ENCODE data around the gene CD93.

The CD93 gene

GRCh38 chr20:23081263-23081819, 4.8 kb downstream of the CD93 start:
- DNase-seq, result no peak

DNA sequence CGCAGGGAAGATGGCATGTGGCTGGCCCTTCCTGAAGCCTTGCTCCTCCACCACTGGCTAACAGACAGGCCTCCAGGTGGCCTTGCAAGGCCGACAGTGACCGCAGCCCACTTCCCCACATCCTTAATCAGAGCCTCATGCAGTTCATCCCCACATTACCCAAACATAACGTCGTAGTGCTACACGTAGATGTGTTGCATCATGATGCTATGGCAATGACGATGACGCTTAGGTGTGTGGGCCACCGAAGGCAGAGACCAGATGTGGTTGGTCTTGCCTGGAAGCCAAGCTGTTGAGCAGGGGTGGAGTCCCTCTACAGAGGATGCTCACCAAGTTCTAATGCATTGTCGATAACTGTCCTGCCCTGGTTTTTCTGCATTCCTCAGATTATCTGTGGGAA, 5.6 kb downstream of the CD93 start:
- DNase-seq, result no peak

DNA sequence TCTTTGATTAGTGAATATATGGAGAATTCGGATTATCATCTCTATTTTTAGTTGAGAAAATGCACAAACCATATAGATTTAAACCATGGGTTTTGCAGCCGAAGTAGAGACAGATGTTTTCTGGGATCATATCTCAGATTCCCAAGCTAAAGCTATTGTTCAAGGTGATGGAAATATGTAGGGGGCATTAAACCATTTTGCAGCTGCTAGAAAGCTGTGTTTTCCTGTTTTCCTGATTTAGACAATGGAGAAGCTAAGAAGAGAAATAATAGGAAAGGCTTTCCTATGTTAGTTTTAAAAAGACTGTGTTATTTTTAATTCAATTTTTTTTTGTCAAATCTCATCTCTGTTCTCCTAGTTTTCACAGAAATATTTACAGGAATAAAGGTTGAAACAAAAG, 6.2 kb downstream of the CD93 start:
- DNase-seq, result no peak

- DNase-seq, result no peak
Observed at GRCh38 chr20:23079016-23079351, 7.1 kb downstream of the CD93 start.

DNA sequence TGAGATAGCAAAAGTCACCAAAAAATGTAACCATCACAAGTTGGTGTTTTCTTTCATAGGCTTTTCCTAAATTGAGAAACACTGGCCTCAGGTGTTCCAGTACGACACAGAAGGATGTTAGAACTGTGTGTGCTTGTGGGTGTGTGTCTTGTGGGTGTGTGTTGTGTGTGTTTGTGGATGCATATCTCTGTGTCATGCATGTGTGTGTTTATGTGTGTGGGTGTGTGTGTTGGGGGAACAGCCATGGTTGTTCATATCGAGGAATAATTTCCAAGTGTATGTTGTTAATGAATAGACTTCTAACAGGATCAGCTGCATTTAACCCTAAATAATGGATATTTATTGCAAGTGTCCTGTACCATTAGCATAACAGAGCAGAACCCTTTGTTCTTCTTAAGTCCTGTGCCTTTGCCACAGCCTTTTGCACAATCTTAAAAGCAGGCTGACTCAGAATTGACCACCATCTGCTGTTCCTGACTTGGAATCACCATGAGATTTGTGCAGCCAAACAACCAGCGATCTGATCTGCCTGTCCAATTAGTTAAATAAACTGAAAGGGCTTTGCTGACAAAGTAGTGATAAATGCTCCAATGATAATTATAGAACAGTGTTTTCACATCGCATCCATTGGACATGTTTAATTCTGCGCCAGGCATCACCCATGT, 7.6 kb downstream of the CD93 start:
- DNase-seq, result no peak

- no peak for DNase-seq
Observed at GRCh38 chr20:23077277-23077676, 8.8 kb downstream of the CD93 start.

- no peak for DNase-seq
Observed at GRCh38 chr20:23074052-23074451, 12.1 kb downstream of the CD93 start.

DNA sequence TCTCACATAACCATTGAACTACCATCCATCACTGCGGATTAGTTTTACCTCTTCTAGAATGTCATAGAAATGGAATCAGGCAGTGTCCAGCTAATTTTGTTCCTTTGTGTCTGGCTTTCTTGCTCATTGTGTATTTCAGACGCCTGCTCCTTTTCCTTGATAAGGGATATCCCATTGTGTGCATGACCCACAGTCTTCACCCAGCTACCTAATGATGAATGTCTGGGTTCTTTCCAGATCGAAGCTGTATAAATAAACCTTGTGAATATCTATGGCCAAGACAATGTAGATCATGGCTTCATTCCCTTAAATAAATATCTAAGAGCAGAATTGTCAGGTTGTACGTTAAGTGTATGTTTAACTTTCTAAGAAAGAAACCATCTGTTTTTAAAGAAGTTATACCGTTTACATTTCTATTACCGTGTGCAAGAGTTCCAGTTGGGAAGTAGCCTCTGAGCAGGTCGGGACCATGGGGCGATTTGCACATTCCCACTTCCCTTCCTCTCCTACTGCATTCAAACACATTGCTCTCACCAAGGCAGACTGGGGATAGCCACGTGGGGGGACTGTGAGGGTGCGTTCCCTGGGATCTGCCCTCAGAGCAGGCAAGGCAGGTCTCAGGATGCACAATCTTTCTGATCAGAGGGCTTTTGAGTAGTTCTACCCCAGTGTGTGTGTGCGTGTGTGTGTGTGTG, 13.1 kb downstream of the CD93 start:
- DNase-seq, result no peak

GRCh38 chr20:23071996-23072395, 14.1 kb downstream of the CD93 start:
- no peak for DNase-seq

- DNase-seq, result no peak
Observed at GRCh38 chr20:23071398-23071797, 14.7 kb downstream of the CD93 start.

GRCh38 chr20:23069108-23069507, 17.0 kb downstream of the CD93 start:
- no peak for DNase-seq

GRCh38 chr20:23068283-23068682, 17.8 kb downstream of the CD93 start:
- DNase-seq, result no peak

DNA sequence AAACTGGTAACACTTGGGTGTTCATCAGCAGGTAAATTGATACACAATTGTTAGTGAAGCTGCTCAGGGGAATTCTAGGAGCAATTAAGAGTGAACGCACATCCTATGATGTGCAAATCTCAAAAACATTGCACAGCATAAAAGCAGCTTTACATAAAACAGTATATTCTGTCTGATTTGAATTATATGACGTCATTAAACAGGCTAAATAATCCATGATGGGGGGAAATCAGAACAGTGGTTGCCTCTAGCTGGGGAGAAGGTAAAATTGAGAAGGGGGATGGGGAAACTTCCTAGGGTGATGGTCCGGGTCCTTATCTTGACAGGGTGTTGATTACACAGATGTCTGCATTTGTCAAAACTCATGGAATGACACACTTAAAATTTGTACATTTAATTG, 19.4 kb downstream of the CD93 start:
- no peak for DNase-seq

DNA sequence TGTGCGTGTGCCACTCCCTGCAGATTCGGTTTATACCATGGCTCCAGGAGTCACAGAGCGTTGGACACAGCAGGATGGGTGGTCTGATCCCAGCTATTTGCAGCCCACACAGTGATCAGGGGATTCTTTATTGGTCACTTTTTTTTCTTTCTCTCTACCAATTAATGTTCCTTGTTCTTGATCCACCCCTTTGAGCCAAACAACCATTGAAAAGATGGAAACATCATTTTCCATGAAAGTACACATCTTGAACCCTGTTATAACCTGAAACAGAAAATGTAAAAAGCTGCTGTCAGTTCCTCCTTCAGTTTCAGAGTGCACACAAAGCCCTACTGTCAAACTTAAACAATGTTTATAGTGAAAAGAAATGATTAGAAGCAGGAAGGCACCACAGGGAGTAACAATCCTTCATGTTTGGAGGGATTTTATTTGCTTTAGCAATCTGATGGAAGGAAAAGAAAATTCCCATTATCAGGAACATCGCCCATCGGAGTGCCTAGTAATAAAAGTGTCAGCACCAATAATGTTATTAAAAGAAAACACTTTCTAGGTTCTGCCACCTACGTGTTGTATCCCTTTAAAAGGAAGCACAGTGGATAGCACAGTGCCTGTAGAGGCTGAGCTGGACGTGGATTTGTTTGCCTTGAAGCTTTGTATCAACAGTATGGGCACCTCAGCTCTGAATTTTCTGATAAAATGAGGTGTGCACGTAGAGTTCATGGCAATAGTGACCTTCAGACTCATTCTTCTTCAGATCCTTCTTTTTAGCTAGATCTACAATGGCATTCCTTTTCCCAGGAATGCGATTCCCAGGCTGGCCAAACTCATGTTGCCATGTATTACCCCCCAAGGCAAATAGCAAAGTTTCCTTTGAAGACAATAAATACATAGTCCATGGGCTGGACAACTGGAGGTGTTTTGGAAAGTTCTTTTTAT, 20.6 kb downstream of the CD93 start:
- DNase-seq, result no peak

DNA sequence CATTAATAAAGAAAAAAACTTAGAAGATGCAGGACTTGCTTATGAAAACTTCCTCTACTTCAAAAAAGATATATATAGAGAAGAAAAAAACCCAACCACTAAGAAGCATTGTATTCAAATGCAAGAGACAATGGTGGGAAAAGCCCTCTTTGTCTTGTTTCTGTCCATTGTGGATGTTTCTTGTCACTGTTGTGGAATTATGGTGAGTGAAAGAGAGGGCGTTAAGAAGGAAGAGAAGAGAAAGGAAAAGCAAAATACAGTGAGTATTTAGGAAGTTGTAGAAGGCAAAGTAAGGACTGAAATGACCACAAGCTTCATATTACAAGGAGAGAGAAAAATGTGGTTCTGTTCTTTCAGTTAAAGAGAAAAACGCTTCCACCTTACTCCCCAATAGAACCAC, 22.5 kb downstream of the CD93 start:
- no peak for DNase-seq

DNA sequence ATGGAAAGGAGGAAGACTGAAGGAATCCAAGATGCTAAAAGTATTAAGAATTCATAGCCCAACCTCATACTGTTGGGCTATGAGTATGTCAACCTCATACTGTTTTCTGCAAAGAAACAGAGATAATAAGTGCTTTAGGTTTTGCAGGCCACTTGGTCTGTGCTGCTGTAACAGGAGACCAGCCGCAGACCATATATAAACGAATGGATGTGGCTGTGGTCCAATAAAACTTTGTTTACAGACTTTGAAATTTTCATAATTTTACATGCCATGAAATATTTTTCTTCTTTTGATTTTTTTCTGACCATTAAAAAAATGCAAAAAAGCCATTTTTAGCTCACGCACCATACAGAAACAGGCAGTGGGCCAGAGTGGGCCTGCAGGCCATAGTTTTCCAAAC, 23.0 kb downstream of the CD93 start:
- no peak for DNase-seq

- no peak for DNase-seq
Observed at GRCh38 chr20:23062632-23063031, 23.5 kb downstream of the CD93 start.

DNA sequence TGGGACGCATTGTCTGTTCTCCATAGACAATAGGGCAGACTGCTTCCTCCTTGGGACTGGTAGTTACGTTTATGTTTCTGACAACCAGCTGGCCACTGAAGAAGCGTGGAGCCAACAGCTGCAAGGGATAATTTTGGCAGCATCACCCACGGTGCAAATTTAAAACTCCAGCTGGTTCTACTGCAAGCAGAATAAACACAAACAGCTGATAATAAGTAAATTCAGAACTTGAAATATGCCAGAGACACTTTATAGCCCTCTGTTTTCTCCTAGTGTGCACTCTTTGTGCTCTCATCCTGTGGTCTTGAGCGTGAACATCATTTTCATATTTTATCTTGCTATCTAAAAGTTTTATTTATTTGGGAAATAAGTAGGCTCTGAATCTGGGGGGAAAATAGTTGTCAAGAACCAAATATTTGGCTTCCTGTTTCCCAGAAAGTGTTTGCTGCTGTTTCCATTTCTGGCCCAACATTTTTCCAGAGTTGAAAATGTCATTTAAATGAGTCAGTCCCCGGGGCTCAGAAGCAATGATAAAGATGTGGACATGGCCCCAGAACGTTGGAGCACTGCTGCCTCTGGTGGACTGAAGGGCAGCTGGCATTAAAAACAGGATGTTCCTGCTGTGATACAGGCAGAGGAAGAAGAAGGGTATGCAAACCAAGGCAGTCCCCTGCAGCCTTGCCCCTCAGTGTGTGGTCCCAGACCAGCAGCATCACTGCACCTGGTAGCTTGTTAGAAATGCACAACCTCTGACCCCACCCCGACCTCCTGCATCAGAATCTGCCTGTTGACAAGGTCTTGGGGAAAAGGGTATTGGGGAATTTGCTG, 24.2 kb downstream of the CD93 start:
- DNase-seq, result no peak

DNA sequence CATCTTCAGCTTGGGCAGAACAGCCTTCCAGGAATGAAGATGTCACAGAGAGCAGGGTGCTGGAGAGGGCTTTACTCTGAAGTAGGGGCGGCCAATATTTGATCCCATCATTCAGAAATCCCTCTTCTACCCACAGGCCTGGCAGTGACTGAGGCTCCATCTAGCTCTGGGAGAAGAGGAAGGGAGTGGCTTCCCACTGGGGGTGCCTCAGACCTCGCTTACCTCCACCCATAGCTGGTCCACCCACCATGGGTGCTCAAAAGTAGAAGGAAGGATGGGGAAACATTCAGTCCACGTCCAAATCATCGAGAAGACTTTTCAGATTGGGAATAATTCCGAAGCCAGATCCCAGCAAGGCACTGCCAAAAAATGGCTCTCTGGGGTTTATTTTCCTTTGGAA, 24.9 kb downstream of the CD93 start:
- DNase-seq, result no peak

DNA sequence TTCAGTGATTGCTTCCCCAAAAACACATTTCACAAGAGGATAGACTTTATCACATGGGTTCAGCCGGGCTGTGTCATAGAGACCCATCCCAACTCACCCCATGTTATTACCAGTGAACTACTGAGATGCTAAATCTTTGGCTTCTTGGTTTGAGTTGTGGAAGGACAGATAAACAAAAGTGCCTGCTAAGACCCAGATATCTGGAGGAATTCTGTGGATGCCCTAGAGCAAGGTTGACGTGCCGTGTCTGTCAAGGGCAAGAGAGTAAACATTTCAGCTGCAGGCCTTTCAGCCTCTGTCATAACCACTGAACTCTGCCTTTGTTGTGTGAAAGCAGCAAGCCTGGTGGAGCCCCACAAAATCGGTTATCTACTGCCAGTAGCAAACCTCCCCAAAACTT, 25.5 kb downstream of the CD93 start:
- DNase-seq, result no peak

GRCh38 chr20:23059846-23060245, 26.3 kb downstream of the CD93 start:
- no peak for DNase-seq

- DNase-seq, result no peak
Observed at GRCh38 chr20:23059001-23059400, 27.1 kb downstream of the CD93 start.

DNA sequence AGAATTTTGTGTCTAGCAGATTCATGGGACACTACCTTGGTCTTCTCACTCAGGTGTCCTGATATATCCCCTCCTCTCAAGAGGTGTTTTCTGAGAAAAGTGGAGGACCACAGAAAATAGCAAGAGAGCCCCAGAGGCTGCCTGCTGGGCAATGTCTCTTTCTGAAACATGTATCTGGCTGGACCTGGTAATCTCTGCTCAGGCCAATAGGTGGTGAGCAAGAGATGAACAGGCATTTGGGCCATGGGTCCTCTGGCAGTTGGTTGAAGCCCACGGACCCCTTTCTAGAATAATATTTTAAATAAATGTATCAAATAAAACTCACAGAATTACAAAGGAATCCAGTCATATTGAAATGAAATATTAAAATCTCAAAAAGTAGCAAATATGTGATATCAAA, 27.9 kb downstream of the CD93 start:
- DNase-seq, result no peak

All from cortex of kidney (tissue), 1 donor.